Activated T-cell treated with anti-CD3 and anti-CD28 coated beads, Interleukin-2, amount 50 U/mL, for 24 hours (primary cell): ENCODE data around the gene TRAF3.
"Not testable (repeated sequence)": the region's sequence is repeated elsewhere in the genome, so short reads cannot be mapped to it uniquely, and the experiment has no call there.

Experiments used
- DNase-seq: peaks from one replicate; pipeline ENCODE4 v3.0.0-alpha.2; 2020
- H3K27ac Mint-ChIP-seq: 2 replicates; pipeline ENCODE4 v1.8.0; 2020; ENCODE audit warnings: mild to moderate bottlenecking, mixed read lengths
- H3K27me3 Mint-ChIP-seq: 2 replicates; pipeline ENCODE4 v1.8.0; 2020; ENCODE audit warnings: mixed read lengths
- H3K36me3 Mint-ChIP-seq: 2 replicates; pipeline ENCODE4 v1.8.0; 2020; ENCODE audit warnings: low read depth, mixed read lengths
- H3K4me1 Mint-ChIP-seq: 2 replicates; pipeline ENCODE4 v1.8.0; 2020; ENCODE audit warnings: low read depth, mixed read lengths
- H3K4me3 Mint-ChIP-seq: 2 replicates; pipeline ENCODE4 v1.8.0; 2020; ENCODE audit warnings: mild to moderate bottlenecking, moderate library complexity, mixed read lengths
- H3K9me3 Mint-ChIP-seq: 2 replicates; pipeline ENCODE4 v1.8.0; 2020; ENCODE audit warnings: mixed read lengths

TRAF3 gene

GRCh38 chr14:102917469-102918211 lies 140.4 kb downstream of the TRAF3 start:
- H3K9me3 Mint-ChIP-seq: no peaks in the 10 kb centered on the region
- H3K36me3 Mint-ChIP-seq: peaks cover 8% of the 10 kb centered on the region
- no peak overlapping the region for H3K4me3 Mint-ChIP-seq
- H3K4me1 Mint-ChIP-seq: peaks cover 1% of the 10 kb centered on the region
- H3K27me3 Mint-ChIP-seq: no peaks in the 10 kb centered on the region
- peak; percentile 76 for DNase-seq
- no peak overlapping the region for H3K27ac Mint-ChIP-seq

GRCh38 chr14:102918438-102918837 lies 141.2 kb downstream of the TRAF3 start:
- H3K27me3 Mint-ChIP-seq: peaks cover 4% of the 10 kb centered on the region
- no peak overlapping the region for H3K27ac Mint-ChIP-seq
- H3K4me3 Mint-ChIP-seq: no peak overlapping the region
- peaks cover 4% of the 10 kb centered on the region for H3K36me3 Mint-ChIP-seq
- peaks cover 5% of the 10 kb centered on the region for H3K4me1 Mint-ChIP-seq
- no peak for DNase-seq
- H3K9me3 Mint-ChIP-seq: no peaks in the 10 kb centered on the region

- H3K36me3 Mint-ChIP-seq: no peaks in the 10 kb centered on the region
- no peaks in the 10 kb centered on the region for H3K9me3 Mint-ChIP-seq
- no peak overlapping the region for H3K4me3 Mint-ChIP-seq
- peaks cover 17% of the 10 kb centered on the region for H3K27me3 Mint-ChIP-seq
- DNase-seq: no peak
- H3K27ac Mint-ChIP-seq: no peak overlapping the region
- H3K4me1 Mint-ChIP-seq: peaks cover 9% of the 10 kb centered on the region
Observed at GRCh38 chr14:102920273-102920997, 143.2 kb downstream of the TRAF3 start.

GRCh38 chr14:102920998-102921304 lies 143.7 kb downstream of the TRAF3 start:
- Mint-ChIP-seq H3K27me3 (peaks cover 22% of the 10 kb centered on the region), H3K27ac (no peak overlapping the region), H3K4me1 (peaks cover 11% of the 10 kb centered on the region), H3K36me3 (no peaks in the 10 kb centered on the region), H3K9me3 (no peaks in the 10 kb centered on the region), H3K4me3 (no peak overlapping the region)
- no peak for DNase-seq

GRCh38 chr14:102922490-102923200 lies 145.4 kb downstream of the TRAF3 start, which contains the start of gene AMN:
TSS of gene AMN (plus strand) at chr14:102922663. CDS start at chr14:102922689, 26 bp downstream.
- Mint-ChIP-seq H3K4me1 (peaks cover 10% of the 10 kb centered on the region), H3K4me3 (peak within 1 kb of the TSS; percentile 33), H3K27me3 (peaks cover 35% of the 10 kb centered on the region), H3K36me3 (no peaks in the 10 kb centered on the region), H3K9me3 (no peaks in the 10 kb centered on the region), H3K27ac (peak within 1 kb of the TSS; percentile 24)
- DNase-seq: no peak

- Mint-ChIP-seq H3K4me3 (peak overlapping the region; percentile 33), H3K27me3 (peaks cover 41% of the 10 kb centered on the region), H3K36me3 (no peaks in the 10 kb centered on the region), H3K27ac (no peak overlapping the region), H3K9me3 (no peaks in the 10 kb centered on the region), H3K4me1 (peaks cover 13% of the 10 kb centered on the region)
- DNase-seq: no peak
Observed at GRCh38 chr14:102923201-102923924, 146.1 kb downstream of the TRAF3 start.

- Mint-ChIP-seq H3K27ac (no peak overlapping the region), H3K27me3 (peaks cover 45% of the 10 kb centered on the region), H3K4me3 (no peak overlapping the region), H3K9me3 (no peaks in the 10 kb centered on the region), H3K4me1 (peaks cover 16% of the 10 kb centered on the region), H3K36me3 (no peaks in the 10 kb centered on the region)
- DNase-seq: no peak
Observed at GRCh38 chr14:102923925-102924486, 146.8 kb downstream of the TRAF3 start.

GRCh38 chr14:102924632-102925588 lies 147.7 kb downstream of the TRAF3 start:
- peaks cover 16% of the 10 kb centered on the region for H3K4me1 Mint-ChIP-seq
- H3K27ac Mint-ChIP-seq: no peak overlapping the region
- peaks cover 48% of the 10 kb centered on the region for H3K27me3 Mint-ChIP-seq
- no peak overlapping the region for H3K4me3 Mint-ChIP-seq
- H3K9me3 Mint-ChIP-seq: no peaks in the 10 kb centered on the region
- DNase-seq: no peak
- no peaks in the 10 kb centered on the region for H3K36me3 Mint-ChIP-seq

- Mint-ChIP-seq H3K4me3 (no peak overlapping the region), H3K9me3 (no peaks in the 10 kb centered on the region), H3K36me3 (no peaks in the 10 kb centered on the region), H3K4me1 (peaks cover 16% of the 10 kb centered on the region), H3K27me3 (peaks cover 49% of the 10 kb centered on the region), H3K27ac (no peak overlapping the region)
- DNase-seq: no peak
Observed at GRCh38 chr14:102925646-102926045, 148.4 kb downstream of the TRAF3 start.

GRCh38 chr14:102926104-102926503 lies 148.9 kb downstream of the TRAF3 start:
- no peak overlapping the region for H3K27ac Mint-ChIP-seq
- peaks cover 53% of the 10 kb centered on the region for H3K27me3 Mint-ChIP-seq

GRCh38 chr14:102926840-102927239 lies 149.6 kb downstream of the TRAF3 start:
- not testable (repeated sequence) for DNase-seq, H3K36me3 Mint-ChIP-seq, H3K27ac Mint-ChIP-seq, H3K4me3 Mint-ChIP-seq, H3K9me3 Mint-ChIP-seq
- peaks cover 16% of the 10 kb centered on the region for H3K4me1 Mint-ChIP-seq
- peaks cover 60% of the 10 kb centered on the region for H3K27me3 Mint-ChIP-seq

More at GRCh38 chr14:102926104-102926503, 148.9 kb downstream of the TRAF3 start:
- Mint-ChIP-seq H3K36me3 (no peaks in the 10 kb centered on the region), H3K9me3 (no peaks in the 10 kb centered on the region), H3K4me3 (no peak overlapping the region), H3K4me1 (peaks cover 16% of the 10 kb centered on the region)
- DNase-seq: no peak

GRCh38 chr14:102927346-102927877 lies 150.2 kb downstream of the TRAF3 start:
- H3K27ac Mint-ChIP-seq: no peak overlapping the region
- no peak overlapping the region for H3K4me3 Mint-ChIP-seq
- H3K27me3 Mint-ChIP-seq: peaks cover 60% of the 10 kb centered on the region

GRCh38 chr14:102927878-102928411 lies 150.7 kb downstream of the TRAF3 start:
- no peaks in the 10 kb centered on the region for H3K9me3 Mint-ChIP-seq
- peaks cover 16% of the 10 kb centered on the region for H3K4me1 Mint-ChIP-seq
- no peaks in the 10 kb centered on the region for H3K36me3 Mint-ChIP-seq
- DNase-seq: peak; percentile 52
- H3K27me3 Mint-ChIP-seq: peaks cover 59% of the 10 kb centered on the region
- H3K27ac Mint-ChIP-seq: no peak overlapping the region
- H3K4me3 Mint-ChIP-seq: no peak overlapping the region

More at GRCh38 chr14:102927346-102927877, 150.2 kb downstream of the TRAF3 start:
- Mint-ChIP-seq H3K4me1 (peaks cover 16% of the 10 kb centered on the region), H3K36me3 (no peaks in the 10 kb centered on the region), H3K9me3 (no peaks in the 10 kb centered on the region)
- DNase-seq: no peak
